PC-3 (cell line): ENCODE measurements around the gene PRKCQ. TPM values are rescaled to one million over a fixed set of nuclear protein-coding genes. Genes with fewer than 3 reads are reported as not detected.

Experiments
- ATAC-seq: fragments of 200-7000 bp; cut with Tn5 transposase; 2 replicates; pipeline ENCODE4 v1.9.1; 2020; ENCODE audit warnings: mild to moderate bottlenecking, moderate library complexity
- BruUV-seq: library from RNA; stranded (reverse); fragments of 400-500 nt; replicated peaks from 2 replicates; lab custom pipeline; 2021; lab: Mats Ljungman, UMichigan
- CTCF ChIA-PET: fragments of 300-600 bp; sonication (Branson Sonifier 250); formaldehyde crosslinking; loops from one replicate; lab custom pipeline; 2022; ENCODE audit warnings: antibody characterized with exemption; lab: Charles Lee
- POLR2A ChIA-PET: fragments of 300-600 bp; sonication (Branson Sonifier 250); formaldehyde crosslinking; loops from one replicate; lab custom pipeline; 2022; ENCODE audit warnings: antibody characterized with exemption; ENCODE audit not compliant: unreplicated experiment; lab: Charles Lee
- DNase-seq: peaks from one replicate; pipeline ENCODE4 v3.0.0-alpha.2; 2015
- H2AFZ ChIP-seq: fragments of 300-600 bp; sonication (generic); 2 replicates; pipeline ENCODE4 v1.6.0; 2016; ENCODE audit warnings: antibody characterized with exemption, low read length
- H3F3A ChIP-seq: fragments of 300-600 bp; sonication (generic); one replicate; pipeline ENCODE4 v1.6.0; 2017; ENCODE audit warnings: antibody characterized with exemption, low read length, control low read depth, mild to moderate bottlenecking; ENCODE audit not compliant: unreplicated experiment
- H3K27ac ChIP-seq: fragments of 300-600 bp; sonication (generic); 2 replicates; pipeline ENCODE4 v1.5.1; 2016; ENCODE audit warnings: mild to moderate bottlenecking, low read length
- H3K27me3 ChIP-seq: fragments of 300-600 bp; sonication (generic); 2 replicates; pipeline ENCODE4 v1.6.1; 2016; ENCODE audit warnings: low read length, mixed read lengths
- H3K36me3 ChIP-seq: fragments of 300-600 bp; sonication (generic); 2 replicates; pipeline ENCODE4 v1.6.1; 2016; ENCODE audit warnings: low read depth, mixed run types, low read length, mixed read lengths
- H3K4me1 ChIP-seq: fragments of 300-600 bp; sonication (generic); 2 replicates; pipeline ENCODE4 v1.5.1; 2016; ENCODE audit warnings: low read length; ENCODE audit not compliant: insufficient read depth
- H3K4me2 ChIP-seq: fragments of 300-600 bp; sonication (generic); 2 replicates; pipeline ENCODE4 v1.6.0; 2016; ENCODE audit warnings: low read length
- H3K4me3 ChIP-seq: fragments of 300-600 bp; sonication (generic); 2 replicates; pipeline ENCODE4 v1.5.1; 2016; ENCODE audit warnings: mild to moderate bottlenecking, low read length, mixed read lengths
- H3K79me2 ChIP-seq: fragments of 300-600 bp; sonication (generic); 2 replicates; pipeline ENCODE4 v1.6.1; 2017; ENCODE audit warnings: low read length, mixed read lengths
- H3K9ac ChIP-seq: fragments of 300-600 bp; sonication (generic); 2 replicates; pipeline ENCODE4 v1.6.0; 2016; ENCODE audit warnings: mild to moderate bottlenecking, low read length
- H3K9me2 ChIP-seq: fragments of 300-600 bp; sonication (generic); replicated peaks from 2 replicates; pipeline ENCODE4 v1.6.1; 2016; ENCODE audit warnings: mixed run types, low read length, mixed read lengths
- H3K9me3 ChIP-seq: fragments of 300-600 bp; sonication (generic); 2 replicates; pipeline ENCODE4 v1.6.1; 2016; ENCODE audit warnings: low read length, mixed read lengths
- H4K20me1 ChIP-seq: fragments of 300-600 bp; sonication (generic); 2 replicates; pipeline ENCODE4 v1.6.1; 2016; ENCODE audit warnings: low read length, mixed read lengths
- EZH2 ChIP-seq: fragments of 300-600 bp; sonication (generic); IDR thresholded peaks from one replicate; pipeline ENCODE4 v1.6.1; 2017; ENCODE audit warnings: antibody characterized with exemption, mild to moderate bottlenecking, low read length; ENCODE audit not compliant: unreplicated experiment
- EZH2phosphoT487 ChIP-seq: fragments of 300-600 bp; sonication (generic); IDR thresholded peaks from 2 replicates; pipeline ENCODE4 v1.6.1; 2018; ENCODE audit warnings: mild to moderate bottlenecking, antibody characterized with exemption, low read length, borderline replicate concordance
- intact Hi-C: fragments of 100-400 bp; cut with micrococcal nuclease; formaldehyde crosslinking; loops from 2 replicates; pipeline ENCODE4 v1.9.0; 2023
- total RNA-seq: library from RNA; depleted of rRNA; stranded (reverse); fragments of >200 nt; gene quantifications from 2 replicates; pipeline ENCODE4 v1.2.3, GENCODE V29; 2014
- TF ChIP-seq, protein P1 (sequence below): fragments of 300-600 bp; sonication (generic); conservative IDR thresholded peaks from 2 replicates; pipeline ENCODE4 v1.5.1; 2017; ENCODE audit warnings: antibody characterized with exemption, low read depth, mild to moderate bottlenecking, low read length

PRKCQ gene
- total RNA-seq, 1 experiment from 2014 or later, result not detected

GRCh38 chr10:6394084-6394483 lies 186.0 kb downstream of the PRKCQ start:
- ATAC-seq (no peak), DNase-seq (no peak)
- intact Hi-C loops, result no loop called here
- TF ChIP-seq, protein P1, sequence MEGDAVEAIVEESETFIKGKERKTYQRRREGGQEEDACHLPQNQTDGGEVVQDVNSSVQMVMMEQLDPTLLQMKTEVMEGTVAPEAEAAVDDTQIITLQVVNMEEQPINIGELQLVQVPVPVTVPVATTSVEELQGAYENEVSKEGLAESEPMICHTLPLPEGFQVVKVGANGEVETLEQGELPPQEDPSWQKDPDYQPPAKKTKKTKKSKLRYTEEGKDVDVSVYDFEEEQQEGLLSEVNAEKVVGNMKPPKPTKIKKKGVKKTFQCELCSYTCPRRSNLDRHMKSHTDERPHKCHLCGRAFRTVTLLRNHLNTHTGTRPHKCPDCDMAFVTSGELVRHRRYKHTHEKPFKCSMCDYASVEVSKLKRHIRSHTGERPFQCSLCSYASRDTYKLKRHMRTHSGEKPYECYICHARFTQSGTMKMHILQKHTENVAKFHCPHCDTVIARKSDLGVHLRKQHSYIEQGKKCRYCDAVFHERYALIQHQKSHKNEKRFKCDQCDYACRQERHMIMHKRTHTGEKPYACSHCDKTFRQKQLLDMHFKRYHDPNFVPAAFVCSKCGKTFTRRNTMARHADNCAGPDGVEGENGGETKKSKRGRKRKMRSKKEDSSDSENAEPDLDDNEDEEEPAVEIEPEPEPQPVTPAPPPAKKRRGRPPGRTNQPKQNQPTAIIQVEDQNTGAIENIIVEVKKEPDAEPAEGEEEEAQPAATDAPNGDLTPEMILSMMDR, result no peak
- TF ChIP-seq EZH2 (no peak), EZH2phosphoT487 (no peak)
- no TSS peak for BruUV-seq
- H3K27ac ChIP-seq, result no peak overlapping the region
- no peaks in the 10 kb centered on the region for H3K79me2 ChIP-seq
- no peak overlapping the region for H3K4me3 ChIP-seq
- H3K9ac ChIP-seq, result no peak overlapping the region
- ChIA-PET CTCF (interaction anchor here (0.5 kb wide), 1 partner anchor 190 kb away, joined by 8 read pairs; no protein-coding TSS in a partner anchor), POLR2A (no interaction called here)
- H3K9me2 ChIP-seq, result no peaks in the 10 kb centered on the region
- no peaks in the 10 kb centered on the region for H3F3A ChIP-seq
- H4K20me1 ChIP-seq, result no peaks in the 10 kb centered on the region
- 0 out of 2 replicates have a peak, but pooled peaks cover 5% of the 10 kb centered on the region for H3K4me1 ChIP-seq
- no peak overlapping the region for H2AFZ ChIP-seq
- H3K36me3 ChIP-seq, result no peaks in the 10 kb centered on the region
- no peak overlapping the region for H3K4me2 ChIP-seq
- H3K27me3 ChIP-seq, result no peaks in the 10 kb centered on the region
- H3K9me3 ChIP-seq, result no peaks in the 10 kb centered on the region

- Histone ChIP-seq H3K27ac (no peak overlapping the region), H2AFZ (no peak overlapping the region), H3F3A (no peaks in the 10 kb centered on the region), H3K36me3 (no peaks in the 10 kb centered on the region), H3K4me2 (no peak overlapping the region), H3K79me2 (no peaks in the 10 kb centered on the region), H3K9me2 (no peaks in the 10 kb centered on the region), H4K20me1 (no peaks in the 10 kb centered on the region), H3K9me3 (no peaks in the 10 kb centered on the region), H3K9ac (no peak overlapping the region), H3K27me3 (no peaks in the 10 kb centered on the region), H3K4me1 (0 out of 2 replicates have a peak, but pooled peaks cover 5% of the 10 kb centered on the region), H3K4me3 (no peak overlapping the region)
- intact Hi-C loops, result no loop called here
- no peak for DNase-seq
- CTCF ChIA-PET, result no interaction called here
- TF ChIP-seq, protein P1, result no peak
- TF ChIP-seq EZH2 (no peak), EZH2phosphoT487 (no peak)
- no TSS peak for BruUV-seq
- no peak for ATAC-seq
- POLR2A ChIA-PET, result no interaction called here
Measured at GRCh38 chr10:6393168-6393567, 186.9 kb downstream of the PRKCQ start.

- Histone ChIP-seq H3F3A (no peaks in the 10 kb centered on the region), H3K4me3 (no peak overlapping the region), H3K79me2 (no peaks in the 10 kb centered on the region), H3K9me2 (no peaks in the 10 kb centered on the region), H3K27me3 (no peaks in the 10 kb centered on the region), H3K4me2 (no peak overlapping the region), H3K4me1 (no peaks in the 10 kb centered on the region), H2AFZ (no peak overlapping the region), H3K9me3 (no peaks in the 10 kb centered on the region), H3K36me3 (no peaks in the 10 kb centered on the region), H4K20me1 (no peaks in the 10 kb centered on the region), H3K9ac (no peak overlapping the region), H3K27ac (no peak overlapping the region)
- POLR2A ChIA-PET, result no interaction called here
- BruUV-seq, result no TSS peak
- CTCF ChIA-PET, result no interaction called here
- intact Hi-C loops, result no loop called here
- no peak for TF ChIP-seq EZH2
- TF ChIP-seq, protein P1, result no peak
- TF ChIP-seq EZH2phosphoT487, result no peak
- DNase-seq (no peak), ATAC-seq (no peak)
Measured at GRCh38 chr10:6390213-6390845, 189.7 kb downstream of the PRKCQ start.
